GM12878 (cell line): ENCODE results near the gene EPS8.

ENCODE experiments used
- PML ChIP-seq: IDR thresholded peaks from 2 replicates; pipeline ENCODE4 v1.6.1; 2012; ENCODE audit warnings: low read length, inconsistent platforms
- SIN3A ChIP-seq: IDR thresholded peaks from 2 replicates; pipeline ENCODE4 v1.6.1; 2012; ENCODE audit warnings: low read depth, low read length, improper control_type of control experiment

DNA sequence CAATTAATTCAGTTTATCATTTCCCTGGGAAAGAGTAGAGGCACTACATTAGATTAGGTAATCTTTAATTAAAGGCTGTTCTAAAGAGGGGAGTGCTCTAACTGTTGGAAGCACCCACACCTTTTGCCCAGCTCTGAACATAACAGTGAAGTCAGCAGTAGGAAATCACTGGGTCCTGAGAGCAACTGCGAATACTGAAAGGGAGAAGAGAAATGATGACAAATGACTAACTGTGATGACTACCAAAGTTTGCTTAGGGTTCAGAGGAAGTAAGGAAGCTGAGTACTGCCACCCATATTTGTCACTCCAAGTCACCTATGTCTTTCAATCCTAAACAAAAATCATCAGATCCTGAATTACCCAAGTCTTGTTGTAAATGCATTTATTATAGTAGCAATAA, 140.6 kb downstream of the EPS8 start:
- TF ChIP-seq PML, result no peak
- TF ChIP-seq SIN3A, result no peak
